Activated naive CD4-positive, alpha-beta T cell treated with anti-CD3 and anti-CD28 coated beads, Interleukin-2, amount 10 ng/mL, durations not matched to agents 7 days and 5 days (primary cell): ENCODE data around the gene HPN.
"Not testable (repeated sequence)": the region's sequence is repeated elsewhere in the genome, so short reads cannot be mapped to it uniquely, and the experiment has no call there.

Source experiments
- CTCF ChIA-PET: fragments of 350-600 bp; sonication (Branson Sonifier 250); formaldehyde crosslinking; loops from one replicate; lab custom pipeline; 2021; ENCODE audit warnings: antibody characterized with exemption; lab: Charles Lee
- DNase-seq: peaks from one replicate; pipeline ENCODE4 v3.0.0-alpha.2; 2020
- H3K27ac Mint-ChIP-seq: one replicate; pipeline ENCODE4 v1.8.0; 2021; ENCODE audit warnings: mild to moderate bottlenecking, moderate library complexity, mixed read lengths
- H3K27me3 Mint-ChIP-seq: one replicate; pipeline ENCODE4 v1.8.0; 2021; ENCODE audit warnings: mild to moderate bottlenecking, mixed read lengths
- H3K36me3 Mint-ChIP-seq: one replicate; pipeline ENCODE4 v1.8.0; 2021; ENCODE audit warnings: mixed read lengths
- H3K4me1 Mint-ChIP-seq: one replicate; pipeline ENCODE4 v1.8.0; 2021; ENCODE audit warnings: mixed read lengths
- H3K4me3 Mint-ChIP-seq: one replicate; pipeline ENCODE4 v1.8.0; 2021; ENCODE audit warnings: mild to moderate bottlenecking, moderate library complexity, mixed read lengths
- H3K9me3 Mint-ChIP-seq: one replicate; pipeline ENCODE4 v1.8.0; 2021; ENCODE audit warnings: mixed read lengths

HPN gene

DNA sequence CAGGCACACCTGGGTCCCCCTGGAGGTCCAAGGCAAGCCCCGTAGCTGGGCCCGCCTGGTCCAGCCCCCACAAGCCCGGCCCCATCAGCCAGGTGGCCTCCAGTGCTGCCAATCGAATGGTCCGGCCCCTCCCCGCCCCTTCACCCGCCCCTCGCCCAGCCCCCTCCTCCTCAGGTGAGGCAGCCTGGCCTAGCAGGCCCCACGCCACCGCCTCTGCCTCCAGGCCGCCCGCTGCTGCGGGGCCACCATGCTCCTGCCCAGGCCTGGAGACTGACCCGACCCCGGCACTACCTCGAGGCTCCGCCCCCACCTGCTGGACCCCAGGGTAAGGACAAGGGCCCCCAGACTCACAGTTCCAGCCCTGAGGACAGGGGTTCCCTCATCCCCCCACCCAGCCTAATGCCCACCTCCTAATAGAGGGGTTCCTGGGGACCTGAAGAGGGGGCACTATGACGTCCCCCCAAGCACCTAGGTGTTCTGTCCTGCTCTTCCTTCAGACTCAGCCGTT lies at the start of gene HPN:
Gene HPN, plus strand, starts transcription at position 174 of the 508 bp plus-strand sequence. CDS start 786 bp downstream, outside the sequence.
- H3K9me3 Mint-ChIP-seq = no peaks in the 10 kb centered on the region
- H3K27ac Mint-ChIP-seq = no peak within 1 kb of the TSS
- CTCF ChIA-PET = interaction anchor here (3.5 kb wide), 1 partner anchor 94 kb away, joined by 19 read pairs; the partner anchor contains the start of gene LGI4
- no peaks in the 10 kb centered on the region for H3K36me3 Mint-ChIP-seq
- no peak for DNase-seq
- H3K4me1 Mint-ChIP-seq = peaks cover 27% of the 10 kb centered on the region
- H3K27me3 Mint-ChIP-seq = peaks cover 76% of the 10 kb centered on the region
- H3K4me3 Mint-ChIP-seq = peak within 1 kb of the TSS; percentile 42

DNA sequence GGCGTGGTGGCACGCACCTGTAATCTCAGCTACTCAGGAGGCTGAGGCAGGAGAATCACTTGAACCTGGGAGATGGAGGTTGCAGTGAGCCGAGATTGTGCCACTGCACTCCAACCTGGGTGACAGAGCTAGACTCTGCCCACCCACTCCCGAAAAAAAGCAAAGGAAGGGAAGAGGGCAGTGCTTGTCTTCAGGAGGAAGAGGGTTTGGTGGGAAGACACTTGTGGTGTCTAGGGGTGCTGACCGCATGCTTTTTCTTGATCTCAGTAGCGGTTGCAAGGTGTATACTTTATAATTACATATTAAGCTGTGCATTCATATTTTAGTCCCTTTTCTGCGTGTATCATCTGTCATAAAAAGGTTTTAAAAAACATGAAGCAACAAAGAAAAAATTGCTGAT lies 48.9 kb upstream of the HPN start:
- CTCF ChIA-PET, H3K4me3 Mint-ChIP-seq, DNase-seq, H3K36me3 Mint-ChIP-seq, H3K9me3 Mint-ChIP-seq: not testable (repeated sequence)
- Mint-ChIP-seq H3K4me1 (peaks cover 54% of the 10 kb centered on the region), H3K27ac (peak overlapping the region; percentile 62), H3K27me3 (peaks cover 16% of the 10 kb centered on the region)

DNA sequence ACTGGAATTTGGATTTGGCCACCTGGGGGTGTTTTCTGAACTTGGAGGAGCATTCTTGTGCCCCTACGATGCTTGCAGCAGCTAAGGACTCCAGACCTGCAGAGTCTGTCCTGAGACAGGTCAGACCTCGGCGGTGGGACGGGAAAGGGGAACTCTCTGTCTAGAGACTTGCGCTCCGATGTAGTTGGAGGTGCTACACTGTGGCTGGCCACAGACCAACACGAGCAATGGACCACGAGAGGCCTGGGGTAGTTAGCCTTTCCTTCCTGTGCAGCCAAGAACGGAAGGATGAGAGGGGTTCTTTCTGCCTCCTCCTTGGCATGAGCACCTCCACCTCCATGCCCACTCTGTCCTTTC lies 47.3 kb upstream of the HPN start:
- CTCF ChIA-PET = interaction anchor here (1.4 kb wide), 1 partner anchor 16 kb away, joined by 3 read pairs; no protein-coding TSS in a partner anchor
- peaks cover 9% of the 10 kb centered on the region for H3K27me3 Mint-ChIP-seq
- H3K4me1 Mint-ChIP-seq = peaks cover 65% of the 10 kb centered on the region
- peaks cover 5% of the 10 kb centered on the region for H3K36me3 Mint-ChIP-seq
- no peak overlapping the region for H3K27ac Mint-ChIP-seq
- DNase-seq = no peak
- peaks cover 5% of the 10 kb centered on the region for H3K9me3 Mint-ChIP-seq
- H3K4me3 Mint-ChIP-seq = no peak overlapping the region

DNA sequence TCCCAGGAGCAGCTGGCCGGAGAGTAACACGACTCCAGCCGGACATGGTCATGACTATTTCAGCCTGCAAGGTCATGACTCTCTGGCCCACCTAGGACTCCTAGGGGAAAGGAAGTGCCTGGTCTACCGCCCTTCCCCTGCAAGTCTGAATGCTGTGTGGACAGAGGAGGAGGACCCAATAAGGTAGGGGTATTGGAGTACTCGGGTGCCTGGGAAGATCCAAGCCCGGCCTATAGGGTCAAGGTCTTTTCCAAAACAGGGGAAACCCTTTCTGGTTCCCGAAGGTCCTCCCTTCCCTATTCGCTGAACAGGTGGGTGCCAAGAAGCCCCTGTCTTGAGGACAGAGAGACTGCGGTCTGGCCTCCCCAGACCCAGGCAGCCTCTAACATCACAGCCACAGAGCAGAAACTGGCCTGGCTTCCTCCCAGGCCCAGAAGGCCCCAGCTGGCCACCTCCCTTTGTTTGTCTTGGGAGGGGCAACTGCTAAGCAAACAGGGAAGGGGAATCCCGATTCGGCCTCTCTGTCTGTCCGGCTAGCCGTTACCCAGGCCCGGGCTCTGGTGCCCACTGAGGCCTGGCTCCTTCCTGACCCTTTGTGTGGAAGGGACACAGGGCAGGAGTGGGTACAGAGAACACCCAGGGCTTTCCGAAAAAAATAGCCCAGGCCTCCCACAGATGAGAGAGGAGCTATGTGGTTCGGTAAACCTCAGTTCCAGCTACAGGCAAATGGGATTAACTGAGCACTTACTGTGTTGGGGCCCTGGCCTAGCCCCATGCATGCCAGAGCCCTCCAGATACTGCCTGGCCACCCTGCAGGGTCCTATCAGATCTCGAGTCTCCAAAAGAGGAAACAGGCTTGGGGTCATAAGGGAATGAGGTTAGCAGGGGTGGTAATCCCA lies 46.6 kb upstream of the HPN start:
- H3K27ac Mint-ChIP-seq = peak overlapping the region; percentile 62
- peaks cover 5% of the 10 kb centered on the region for H3K9me3 Mint-ChIP-seq
- peaks cover 5% of the 10 kb centered on the region for H3K36me3 Mint-ChIP-seq
- H3K4me1 Mint-ChIP-seq = peaks cover 71% of the 10 kb centered on the region
- H3K4me3 Mint-ChIP-seq = no peak overlapping the region
- CTCF ChIA-PET = interaction anchor here (1.4 kb wide), 1 partner anchor 15 kb away, joined by 3 read pairs; no protein-coding TSS in a partner anchor
- peaks cover 7% of the 10 kb centered on the region for H3K27me3 Mint-ChIP-seq
- DNase-seq = no peak

DNA sequence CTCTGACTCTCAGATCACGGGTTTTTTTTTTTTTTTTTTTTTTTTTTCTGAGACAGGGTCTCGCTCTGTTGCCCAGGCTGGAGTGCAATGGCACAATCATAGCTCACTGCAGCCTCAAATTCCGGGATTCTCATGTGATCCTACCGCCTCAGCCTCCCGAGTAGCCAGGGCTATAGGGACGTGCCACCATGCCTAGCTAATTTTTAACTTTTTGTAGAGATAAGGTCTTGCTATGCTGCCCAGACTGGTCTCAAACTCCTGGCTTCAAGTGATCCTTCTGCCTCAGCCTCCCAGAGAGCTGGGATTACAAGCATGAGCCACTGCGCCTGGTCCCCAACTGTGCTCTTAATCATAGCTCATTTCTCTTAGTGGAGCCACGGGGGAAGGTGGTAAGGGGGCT lies 46.0 kb upstream of the HPN start:
- Mint-ChIP-seq H3K36me3 (peaks cover 5% of the 10 kb centered on the region), H3K9me3 (peaks cover 5% of the 10 kb centered on the region), H3K4me3 (no peak overlapping the region), H3K27ac (peak overlapping the region; percentile 100), H3K27me3 (peaks cover 7% of the 10 kb centered on the region), H3K4me1 (peaks cover 70% of the 10 kb centered on the region)
- DNase-seq = no peak
- CTCF ChIA-PET = interaction anchor here (1.4 kb wide), 1 partner anchor 15 kb away, joined by 3 read pairs; no protein-coding TSS in a partner anchor

DNA sequence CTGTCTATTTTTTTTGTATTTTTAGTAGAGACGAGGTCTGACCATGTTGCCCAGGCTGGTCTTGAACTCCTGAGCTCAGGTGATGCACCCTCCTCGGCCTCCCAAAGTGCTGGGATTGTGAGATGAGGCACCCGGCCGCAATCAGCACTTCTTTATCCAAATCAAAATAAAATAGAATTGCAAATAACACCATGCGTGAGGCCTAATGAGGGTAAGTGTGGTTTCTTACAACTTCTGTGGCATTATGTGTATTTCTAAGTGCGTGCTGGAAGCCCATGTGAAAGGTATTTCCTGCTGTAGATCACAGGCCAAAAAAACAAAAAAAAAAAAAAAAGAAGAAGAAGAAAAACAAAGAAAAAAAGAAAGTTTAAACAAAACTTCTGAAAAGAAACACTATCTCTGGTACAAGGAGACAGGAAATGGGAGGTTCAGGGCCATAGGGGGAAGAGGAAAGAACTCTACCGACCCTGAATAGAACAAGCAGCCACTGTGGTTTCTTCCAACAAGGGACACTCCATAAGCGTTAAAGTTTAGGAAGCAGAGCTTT lies 44.4 kb upstream of the HPN start:
- Mint-ChIP-seq H3K9me3 (peaks cover 3% of the 10 kb centered on the region), H3K27ac (peak overlapping the region; percentile 100), H3K36me3 (peaks cover 17% of the 10 kb centered on the region), H3K27me3 (peaks cover 7% of the 10 kb centered on the region), H3K4me1 (peaks cover 69% of the 10 kb centered on the region), H3K4me3 (peak overlapping the region; percentile 68)
- CTCF ChIA-PET = no interaction called here
- DNase-seq = no peak

DNA sequence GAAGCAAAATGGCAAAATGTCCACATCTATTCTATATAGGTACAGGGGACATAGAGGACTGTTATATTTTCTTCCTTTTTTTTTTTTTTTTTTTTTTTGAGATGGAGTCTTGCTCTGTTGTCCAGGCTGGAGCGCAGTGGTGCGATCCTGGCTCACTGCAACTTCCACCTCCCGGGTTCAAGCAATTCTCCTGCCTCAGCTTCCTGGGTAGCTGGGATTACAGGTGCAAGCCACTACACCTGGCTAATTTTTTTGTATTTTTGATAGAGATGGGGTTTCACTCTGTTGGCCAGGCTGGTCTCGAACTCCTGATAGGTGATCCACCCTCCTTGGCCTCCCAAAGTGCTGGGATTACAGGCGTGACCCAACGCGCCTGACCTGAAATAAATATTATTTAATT lies 43.3 kb upstream of the HPN start:
- H3K4me1 Mint-ChIP-seq = peaks cover 72% of the 10 kb centered on the region
- peak overlapping the region; percentile 43 for H3K4me3 Mint-ChIP-seq
- peaks cover 28% of the 10 kb centered on the region for H3K36me3 Mint-ChIP-seq
- not testable (repeated sequence) for H3K9me3 Mint-ChIP-seq, H3K27me3 Mint-ChIP-seq, DNase-seq
- H3K27ac Mint-ChIP-seq = peak overlapping the region; percentile 100
- CTCF ChIA-PET = interaction anchor here (1.7 kb wide), 1 partner anchor 24 kb away, joined by 8 read pairs; no protein-coding TSS in a partner anchor

DNA sequence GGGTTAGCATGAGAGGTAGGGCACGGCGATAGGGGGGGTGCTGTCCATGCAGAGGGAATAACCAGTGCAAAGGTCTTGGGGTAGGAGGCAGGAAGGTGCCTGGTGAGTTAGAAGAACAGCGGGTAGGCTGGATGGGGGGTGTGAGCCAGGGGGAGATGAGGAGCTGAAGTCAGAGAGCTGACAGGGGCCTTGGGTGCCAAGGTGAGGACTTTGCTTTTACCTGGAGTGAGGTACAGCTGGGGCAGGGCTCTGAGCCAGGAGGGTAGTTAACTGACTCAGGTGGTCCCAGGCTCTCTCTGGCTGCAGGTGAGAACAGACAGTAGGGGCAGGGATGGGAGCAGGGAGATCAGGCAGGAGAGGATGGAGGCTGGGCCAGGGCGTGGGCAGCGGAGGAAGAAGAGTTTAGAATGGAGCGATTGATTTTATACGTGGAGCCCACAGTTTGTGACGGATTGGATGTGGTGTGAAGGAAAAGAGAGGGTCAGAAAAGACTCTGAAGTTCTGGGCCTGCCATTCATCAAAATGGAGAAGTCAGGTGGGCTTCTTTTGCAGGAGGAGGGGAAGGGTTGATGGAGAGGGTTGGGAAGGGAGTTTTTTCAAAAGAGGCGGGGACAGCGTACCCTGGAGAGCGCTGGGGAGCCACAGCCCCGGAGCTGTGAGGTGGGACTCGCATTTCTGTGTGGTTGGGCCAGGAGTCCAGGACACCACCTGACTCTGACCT lies 42.6 kb upstream of the HPN start:
- Mint-ChIP-seq H3K9me3 (peaks cover 1% of the 10 kb centered on the region), H3K36me3 (peaks cover 33% of the 10 kb centered on the region), H3K27ac (peak overlapping the region; percentile 94), H3K4me3 (peak overlapping the region; percentile 94), H3K4me1 (peaks cover 73% of the 10 kb centered on the region), H3K27me3 (peaks cover 6% of the 10 kb centered on the region)
- DNase-seq = no peak
- CTCF ChIA-PET = interaction anchor here (1.7 to 3.0 kb wide), 2 partner anchors 15 to 25 kb away, joined by 8 to 15 read pairs; no protein-coding TSS in a partner anchor

DNA sequence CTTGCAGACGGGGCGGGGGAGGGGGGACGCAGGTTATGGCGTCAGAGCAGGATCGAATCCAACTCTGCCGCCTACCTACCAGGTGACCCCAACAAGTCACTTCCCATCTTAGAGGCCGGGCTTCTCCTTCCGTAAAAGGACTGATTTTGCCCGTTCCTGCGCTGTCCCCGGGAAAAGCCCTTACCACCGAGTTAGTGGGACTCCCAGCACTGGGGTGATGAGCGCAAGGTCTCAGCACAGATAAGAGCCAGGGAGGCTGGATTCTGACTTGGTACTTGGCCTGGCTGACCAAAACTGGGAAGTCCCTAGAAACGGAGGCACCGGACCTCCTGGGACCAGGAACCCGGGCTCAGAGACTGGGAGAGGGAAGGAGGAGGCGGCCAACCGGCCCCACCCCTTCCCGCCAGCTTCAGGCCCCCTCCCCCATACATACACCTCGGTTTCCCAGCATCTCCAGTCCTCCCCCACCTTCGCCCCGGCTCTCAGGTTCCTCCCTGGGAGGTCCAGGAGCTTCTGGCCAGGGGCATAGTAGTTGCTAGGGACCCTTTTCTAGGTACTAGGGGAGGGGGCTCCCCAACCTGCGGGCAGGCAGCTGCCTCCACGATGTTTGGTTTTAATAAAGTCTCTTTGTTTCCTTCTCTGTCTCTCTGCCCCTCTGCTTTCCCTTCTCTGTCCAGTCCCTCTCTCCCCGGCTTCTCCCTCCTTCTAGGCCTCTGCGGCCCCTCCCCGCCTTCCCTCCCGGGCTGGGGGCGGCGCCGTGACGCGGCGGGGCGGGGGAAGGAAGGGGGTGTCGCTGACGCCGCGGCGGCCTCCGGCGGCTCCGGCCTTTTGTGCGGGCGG lies 41.8 kb upstream of the HPN start, which contains the start of gene GRAMD1A:
Gene GRAMD1A, plus strand, starts transcription at position 826 of the 840 bp plus-strand sequence. CDS start 156 bp downstream, outside the sequence.
- H3K4me1 Mint-ChIP-seq = peaks cover 77% of the 10 kb centered on the region
- no peaks in the 10 kb centered on the region for H3K9me3 Mint-ChIP-seq
- H3K4me3 Mint-ChIP-seq = peak within 1 kb of the TSS; percentile 94
- peaks cover 37% of the 10 kb centered on the region for H3K36me3 Mint-ChIP-seq
- DNase-seq = peak; percentile 83
- no peaks in the 10 kb centered on the region for H3K27me3 Mint-ChIP-seq
- peak within 1 kb of the TSS; percentile 95 for H3K27ac Mint-ChIP-seq
- CTCF ChIA-PET = interaction anchor here (1.7 to 3.0 kb wide), 3 partner anchors 14 to 26 kb away, joined by 4 to 15 read pairs (median 8); no protein-coding TSS in a partner anchor

DNA sequence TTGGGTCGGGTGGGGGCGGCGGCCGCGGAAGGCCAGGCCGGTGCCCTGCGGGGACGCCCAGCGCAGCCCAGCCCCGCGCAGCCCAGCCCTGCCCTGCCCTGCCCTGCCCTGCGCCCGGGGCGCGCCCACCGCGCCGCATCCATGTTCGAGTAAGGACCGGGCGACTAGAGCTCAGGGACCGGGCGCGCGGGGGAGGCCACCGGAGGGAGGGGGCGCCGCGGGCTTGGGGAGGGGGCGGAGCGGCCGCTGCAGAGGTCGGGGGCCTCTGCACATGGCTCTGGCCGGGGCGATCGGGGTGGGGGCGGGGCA lies 41.2 kb upstream of the HPN start:
- H3K9me3 Mint-ChIP-seq = no peaks in the 10 kb centered on the region
- no peaks in the 10 kb centered on the region for H3K27me3 Mint-ChIP-seq
- H3K27ac Mint-ChIP-seq = peak overlapping the region; percentile 60
- DNase-seq = no peak
- peaks cover 37% of the 10 kb centered on the region for H3K36me3 Mint-ChIP-seq
- CTCF ChIA-PET = interaction anchor here (1.2 to 3.0 kb wide), 3 partner anchors 14 to 142 kb away, joined by 4 to 15 read pairs (median 4); no protein-coding TSS in a partner anchor
- peaks cover 80% of the 10 kb centered on the region for H3K4me1 Mint-ChIP-seq
- H3K4me3 Mint-ChIP-seq = peak overlapping the region; percentile 94

DNA sequence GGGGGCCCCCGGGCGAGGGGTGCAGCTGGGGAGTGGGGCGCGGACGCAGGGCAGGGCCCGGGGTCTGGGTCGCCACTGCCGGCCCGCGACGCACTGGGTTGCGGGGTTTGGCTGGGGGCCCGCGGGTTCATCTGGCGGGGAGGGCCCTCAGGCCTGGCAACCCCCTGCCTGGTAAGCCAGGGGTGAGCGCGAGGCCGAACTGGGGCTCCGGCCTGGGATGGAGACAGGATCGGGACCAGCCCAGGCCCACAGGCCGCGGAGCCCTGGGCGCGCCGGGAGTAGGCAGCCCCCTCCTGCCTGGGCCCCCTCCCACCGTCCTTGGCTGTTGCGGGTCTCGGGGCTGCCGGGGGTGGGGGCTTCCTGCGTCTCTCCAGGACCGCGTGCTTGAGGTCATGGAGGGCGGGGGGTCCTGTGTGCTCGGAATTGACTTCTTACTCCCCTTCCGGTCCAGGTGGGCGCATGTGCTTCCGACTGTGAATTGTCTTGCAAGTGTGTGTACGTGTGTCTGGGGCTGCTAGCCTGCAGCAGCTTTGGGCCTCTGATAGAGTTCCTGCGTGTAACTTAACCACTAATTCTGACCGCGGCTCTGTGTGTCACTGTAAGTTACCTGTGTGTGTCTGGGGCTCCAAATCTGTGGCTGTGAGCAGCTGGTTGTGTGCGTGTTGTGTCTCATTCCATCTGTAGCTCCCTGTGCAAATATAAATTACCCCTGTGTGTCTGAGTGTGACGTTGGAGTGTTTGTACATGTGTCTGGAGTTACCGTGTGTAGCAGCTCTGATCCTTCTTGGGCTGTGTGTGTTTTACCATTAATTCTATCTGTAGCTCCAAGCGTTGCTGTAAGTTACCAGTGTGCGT lies 40.6 kb upstream of the HPN start:
- peaks cover 37% of the 10 kb centered on the region for H3K36me3 Mint-ChIP-seq
- peak overlapping the region; percentile 95 for H3K27ac Mint-ChIP-seq

DNA sequence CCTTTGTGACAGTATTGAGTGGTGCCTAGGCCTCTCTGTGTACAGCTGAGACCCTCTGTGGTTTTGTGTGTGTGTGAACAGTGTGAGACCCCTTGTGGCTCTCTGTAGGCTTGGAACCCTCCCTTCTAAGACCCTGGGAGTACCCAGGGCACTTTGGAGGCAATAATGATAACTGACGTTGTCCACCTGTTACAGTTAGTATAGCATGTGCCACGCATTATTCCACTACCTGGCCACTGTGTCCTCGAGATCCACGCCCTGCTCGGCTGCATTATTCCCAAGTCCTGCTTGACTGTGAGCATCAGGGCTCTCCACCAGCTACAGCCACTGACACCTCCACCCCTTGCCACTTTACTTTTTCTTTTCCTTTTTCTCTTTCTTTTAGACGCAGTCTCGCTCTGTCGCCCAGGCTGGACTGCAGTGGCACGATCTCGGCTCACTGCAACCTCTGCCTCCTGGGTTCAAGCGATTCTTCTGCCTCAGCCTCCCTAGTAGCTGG lies 39.4 kb upstream of the HPN start:
- Mint-ChIP-seq H3K9me3 (no peaks in the 10 kb centered on the region), H3K36me3 (peaks cover 46% of the 10 kb centered on the region), H3K27me3 (no peaks in the 10 kb centered on the region), H3K4me1 (peaks cover 69% of the 10 kb centered on the region), H3K4me3 (peak overlapping the region; percentile 94), H3K27ac (peak overlapping the region; percentile 95)
- DNase-seq = peak; percentile 14
- CTCF ChIA-PET = interaction anchor here (1.5 to 3.0 kb wide), 2 partner anchors 12 to 28 kb away, joined by 4 to 15 read pairs; no protein-coding TSS in a partner anchor

More for the DNA sequence above, 40.6 kb upstream of the HPN start:
- CTCF ChIA-PET = interaction anchor here (0.6 to 3.0 kb wide), 9 partner anchors 13 to 161 kb away, joined by 3 to 15 read pairs (median 4); no protein-coding TSS in a partner anchor
- no peaks in the 10 kb centered on the region for H3K9me3 Mint-ChIP-seq
- peak overlapping the region; percentile 94 for H3K4me3 Mint-ChIP-seq
- DNase-seq = peak; percentile 74
- H3K4me1 Mint-ChIP-seq = peaks cover 76% of the 10 kb centered on the region
- H3K27me3 Mint-ChIP-seq = no peaks in the 10 kb centered on the region
